AG10803 (cell line): Measurements from ENCODE around the gene THSD7B.

Experiments
- DNase-seq: peaks from one replicate; pipeline ENCODE4 v3.0.0; 2010; ENCODE audit warnings: low read depth
- H3K4me3 ChIP-seq: 2 replicates; pipeline ENCODE4 v1.5.1; 2011; ENCODE audit warnings: mild to moderate bottlenecking, low read length, control low read depth
- TF ChIP-seq, protein P1 (sequence below): conservative IDR thresholded peaks from 2 replicates; pipeline ENCODE4 v1.5.1; 2011; ENCODE audit warnings: mild to moderate bottlenecking, low read length, control low read depth, inconsistent platforms

Gene THSD7B

DNA sequence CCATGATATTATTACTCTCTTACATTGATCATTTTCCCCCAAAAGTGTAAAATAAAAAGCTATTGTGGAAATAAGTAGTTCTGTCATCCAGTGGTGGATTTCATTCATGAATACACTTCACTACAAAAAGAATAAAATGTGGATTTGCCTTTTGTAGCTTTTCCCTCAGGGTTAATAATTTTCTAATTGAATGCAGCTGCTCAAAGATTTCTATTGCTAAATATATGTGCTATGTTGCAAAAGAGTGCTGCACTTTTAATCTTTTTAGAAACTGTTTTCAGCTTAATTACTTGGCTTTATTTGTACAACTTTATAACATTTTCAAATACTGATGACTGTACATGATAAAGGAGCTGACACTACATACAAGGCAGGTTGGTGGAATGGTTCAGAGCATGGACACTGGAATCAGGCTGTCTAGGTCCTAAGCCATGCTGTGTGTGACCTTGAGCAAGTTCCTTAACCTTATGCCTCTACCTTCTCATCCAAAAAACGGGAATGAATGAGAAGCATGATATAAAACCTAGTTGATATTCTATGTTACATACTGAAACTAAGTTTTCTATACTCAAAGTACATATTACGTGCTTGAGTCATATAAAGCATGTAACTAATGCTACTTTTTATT lies 128.8 kb downstream of the THSD7B start:
- DNase-seq: no peak
- TF ChIP-seq, protein P1, sequence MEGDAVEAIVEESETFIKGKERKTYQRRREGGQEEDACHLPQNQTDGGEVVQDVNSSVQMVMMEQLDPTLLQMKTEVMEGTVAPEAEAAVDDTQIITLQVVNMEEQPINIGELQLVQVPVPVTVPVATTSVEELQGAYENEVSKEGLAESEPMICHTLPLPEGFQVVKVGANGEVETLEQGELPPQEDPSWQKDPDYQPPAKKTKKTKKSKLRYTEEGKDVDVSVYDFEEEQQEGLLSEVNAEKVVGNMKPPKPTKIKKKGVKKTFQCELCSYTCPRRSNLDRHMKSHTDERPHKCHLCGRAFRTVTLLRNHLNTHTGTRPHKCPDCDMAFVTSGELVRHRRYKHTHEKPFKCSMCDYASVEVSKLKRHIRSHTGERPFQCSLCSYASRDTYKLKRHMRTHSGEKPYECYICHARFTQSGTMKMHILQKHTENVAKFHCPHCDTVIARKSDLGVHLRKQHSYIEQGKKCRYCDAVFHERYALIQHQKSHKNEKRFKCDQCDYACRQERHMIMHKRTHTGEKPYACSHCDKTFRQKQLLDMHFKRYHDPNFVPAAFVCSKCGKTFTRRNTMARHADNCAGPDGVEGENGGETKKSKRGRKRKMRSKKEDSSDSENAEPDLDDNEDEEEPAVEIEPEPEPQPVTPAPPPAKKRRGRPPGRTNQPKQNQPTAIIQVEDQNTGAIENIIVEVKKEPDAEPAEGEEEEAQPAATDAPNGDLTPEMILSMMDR: no peak
- no peak overlapping the region for H3K4me3 ChIP-seq

DNA sequence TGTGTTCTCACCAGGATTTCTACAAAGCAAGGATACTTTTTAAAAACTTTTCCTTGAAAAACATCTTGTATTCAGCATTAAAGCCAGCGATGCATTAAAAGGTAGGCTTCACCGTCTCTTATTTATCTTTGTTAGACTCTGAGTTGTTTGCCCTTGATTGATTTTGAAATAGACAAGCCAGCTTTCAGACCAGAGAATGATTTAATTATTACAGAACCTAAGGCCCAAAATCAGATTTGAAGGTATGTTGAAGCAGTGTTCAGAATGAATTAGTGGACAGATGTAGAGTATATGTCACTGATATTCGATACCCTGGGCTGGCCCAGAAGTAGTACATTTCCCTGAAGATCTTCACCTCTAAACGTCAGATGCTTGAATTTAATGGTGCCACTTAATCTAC lies 136.4 kb downstream of the THSD7B start:
- H3K4me3 ChIP-seq: no peak overlapping the region
- TF ChIP-seq, protein P1: no peak
- no peak for DNase-seq

DNA sequence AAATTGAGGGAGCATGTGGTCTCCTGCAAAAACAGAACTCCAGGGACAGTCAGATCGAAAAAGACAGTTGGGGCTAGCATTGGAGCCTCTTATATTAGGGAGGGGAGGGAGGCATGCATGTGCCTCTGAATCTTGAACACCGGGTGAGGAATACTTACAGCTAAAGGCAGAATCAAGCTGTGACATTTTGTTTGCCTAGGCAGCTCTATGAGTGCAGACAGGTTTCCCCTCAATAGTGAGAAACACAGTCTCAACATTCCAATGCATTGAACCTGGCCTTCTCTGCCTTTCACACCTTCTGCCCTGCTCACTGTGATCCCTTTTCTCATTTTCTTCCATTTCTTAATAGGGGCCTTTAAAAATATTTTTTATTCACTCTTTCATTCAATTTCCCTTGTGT lies 140.4 kb downstream of the THSD7B start:
- TF ChIP-seq, protein P1: no peak
- no peak for DNase-seq
- H3K4me3 ChIP-seq: no peak overlapping the region

DNA sequence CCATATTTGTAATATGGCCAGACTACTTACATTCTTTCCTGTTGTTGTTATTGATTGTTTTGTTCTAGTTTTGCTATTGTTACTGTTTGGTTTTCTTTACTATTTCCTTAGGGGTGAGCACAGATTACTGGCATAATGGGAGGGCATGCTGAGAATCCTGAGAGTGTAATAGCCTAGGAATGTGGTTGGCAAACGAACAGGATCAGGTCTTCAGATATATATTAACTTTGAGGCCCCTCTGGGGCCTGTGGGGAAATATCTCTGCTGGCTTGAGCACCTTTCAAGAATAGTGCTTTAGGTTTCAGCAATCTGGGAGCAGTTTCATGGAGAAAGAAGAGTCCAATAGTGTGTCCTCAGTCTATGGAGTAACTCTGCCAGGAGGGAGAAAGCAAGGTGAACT lies 144.4 kb downstream of the THSD7B start:
- H3K4me3 ChIP-seq: no peak overlapping the region
- DNase-seq: no peak
- TF ChIP-seq, protein P1: no peak

DNA sequence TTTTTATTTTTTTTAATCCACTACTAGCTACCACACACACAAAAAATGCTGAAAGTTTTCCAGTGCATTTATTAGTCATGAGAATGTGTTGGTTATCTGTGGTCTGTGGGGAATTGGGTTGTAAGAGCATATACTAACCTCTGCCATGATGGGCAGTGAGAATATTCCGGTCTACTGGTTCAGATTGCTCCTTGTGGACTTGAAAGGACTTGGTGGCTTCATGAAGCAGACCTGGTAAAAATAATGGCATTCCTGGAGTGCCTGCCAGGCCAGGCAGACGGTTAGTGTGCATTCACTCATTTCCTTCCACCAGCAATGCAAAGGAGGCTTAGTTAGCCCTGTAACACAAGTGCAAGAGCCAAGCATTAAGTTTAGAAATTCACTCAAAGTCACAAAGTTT lies 150.8 kb downstream of the THSD7B start:
- no peak overlapping the region for H3K4me3 ChIP-seq
- TF ChIP-seq, protein P1: no peak
- DNase-seq: no peak

DNA sequence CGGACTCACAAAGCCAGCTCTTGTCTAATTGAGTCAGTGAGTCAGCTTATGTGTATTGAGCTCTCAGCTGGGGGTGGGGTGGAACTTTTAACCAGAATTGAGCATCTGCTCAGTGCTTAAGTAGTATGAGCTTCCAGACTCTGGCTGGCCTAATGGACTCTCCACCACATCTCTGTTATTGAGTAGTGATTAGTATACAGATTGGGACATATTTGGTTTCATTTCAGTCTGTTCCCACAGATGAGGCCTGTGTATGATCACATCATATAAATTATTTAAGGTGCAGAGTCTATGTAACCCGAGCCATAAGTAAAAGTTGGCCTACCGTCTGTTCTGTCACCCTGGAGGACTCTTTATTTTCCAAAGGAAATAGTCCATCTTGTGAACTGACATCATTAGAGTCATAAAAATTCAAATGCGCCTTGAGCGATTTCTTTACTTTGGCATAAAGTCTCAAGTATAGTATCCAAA lies 152.1 kb downstream of the THSD7B start:
- H3K4me3 ChIP-seq: no peak overlapping the region
- TF ChIP-seq, protein P1: no peak
- DNase-seq: no peak

DNA sequence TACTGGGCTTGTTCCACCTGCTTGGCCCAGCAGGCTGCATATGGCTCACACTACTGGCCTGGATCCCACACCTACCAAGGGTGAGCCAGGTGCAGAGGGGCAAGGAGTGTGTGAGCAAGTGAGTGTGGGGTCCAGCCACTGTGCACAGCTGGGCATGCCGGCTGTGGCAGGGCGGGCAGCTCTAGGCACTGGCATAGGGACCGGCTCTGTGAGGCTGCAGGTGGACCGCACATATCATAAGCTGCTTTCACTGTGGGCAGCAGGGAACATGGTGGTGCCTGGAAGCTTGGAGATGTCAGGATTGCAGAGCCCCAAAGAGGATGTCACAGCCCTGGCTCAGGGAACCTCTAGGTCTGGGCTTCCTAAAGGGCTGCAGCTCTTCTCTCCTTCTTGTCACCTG lies 154.3 kb downstream of the THSD7B start:
- no peak for DNase-seq
- TF ChIP-seq, protein P1: no peak

More for the DNA sequence above, 154.3 kb downstream of the THSD7B start:
- no peak overlapping the region for H3K4me3 ChIP-seq
